Activated naive CD4-positive, alpha-beta T cell treated with anti-CD3 and anti-CD28 coated beads, Interleukin-2, amount 50 U/mL, for 24 hours (primary cell): ENCODE results near the gene ACBD3.

Source experiments
- H3K27ac Mint-ChIP-seq: one replicate; pipeline ENCODE4 v1.8.0; 2021; ENCODE audit warnings: mild to moderate bottlenecking, mixed read lengths
- H3K27me3 Mint-ChIP-seq: one replicate; pipeline ENCODE4 v1.8.0; 2021; ENCODE audit warnings: mixed read lengths
- H3K36me3 Mint-ChIP-seq: one replicate; pipeline ENCODE4 v1.8.0; 2021; ENCODE audit warnings: mixed read lengths
- H3K4me1 Mint-ChIP-seq: one replicate; pipeline ENCODE4 v1.8.0; 2021; ENCODE audit warnings: mixed read lengths
- H3K4me3 Mint-ChIP-seq: one replicate; pipeline ENCODE4 v1.8.0; 2021; ENCODE audit warnings: mild to moderate bottlenecking, mixed read lengths
- H3K9me3 Mint-ChIP-seq: one replicate; pipeline ENCODE4 v1.8.0; 2021; ENCODE audit warnings: mixed read lengths

ACBD3 gene

GRCh38 chr1:226132728-226133503 lies 53.6 kb downstream of the ACBD3 start:
- H3K27me3 Mint-ChIP-seq = no peaks in the 10 kb centered on the region
- no peaks in the 10 kb centered on the region for H3K9me3 Mint-ChIP-seq
- H3K4me1 Mint-ChIP-seq = no peaks in the 10 kb centered on the region
- H3K27ac Mint-ChIP-seq = peak overlapping the region; percentile 17
- H3K4me3 Mint-ChIP-seq = no peak overlapping the region
- no peaks in the 10 kb centered on the region for H3K36me3 Mint-ChIP-seq

DNA sequence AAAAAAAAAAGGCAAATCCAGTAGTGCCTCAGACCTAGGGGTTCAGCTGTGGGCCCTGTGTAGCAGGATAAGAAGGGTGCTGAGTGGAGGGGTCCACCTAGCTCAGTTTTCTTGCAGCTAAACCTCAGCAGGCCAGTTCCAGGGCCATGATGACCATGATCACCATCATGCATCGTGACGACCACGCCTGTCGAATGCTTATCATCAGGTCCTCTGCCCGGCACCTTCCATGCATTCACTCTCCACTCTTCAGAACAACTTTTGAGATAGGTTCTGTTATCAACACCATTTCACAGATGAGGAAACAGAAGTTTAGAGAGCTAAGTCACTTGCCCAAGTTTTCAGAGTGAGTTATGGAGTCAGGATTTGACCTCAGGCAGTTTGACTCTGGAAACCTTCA lies 54.9 kb downstream of the ACBD3 start:
- no peaks in the 10 kb centered on the region for H3K9me3 Mint-ChIP-seq
- H3K4me1 Mint-ChIP-seq = no peaks in the 10 kb centered on the region
- no peaks in the 10 kb centered on the region for H3K27me3 Mint-ChIP-seq
- no peak overlapping the region for H3K27ac Mint-ChIP-seq
- H3K36me3 Mint-ChIP-seq = no peaks in the 10 kb centered on the region
- no peak overlapping the region for H3K4me3 Mint-ChIP-seq

DNA sequence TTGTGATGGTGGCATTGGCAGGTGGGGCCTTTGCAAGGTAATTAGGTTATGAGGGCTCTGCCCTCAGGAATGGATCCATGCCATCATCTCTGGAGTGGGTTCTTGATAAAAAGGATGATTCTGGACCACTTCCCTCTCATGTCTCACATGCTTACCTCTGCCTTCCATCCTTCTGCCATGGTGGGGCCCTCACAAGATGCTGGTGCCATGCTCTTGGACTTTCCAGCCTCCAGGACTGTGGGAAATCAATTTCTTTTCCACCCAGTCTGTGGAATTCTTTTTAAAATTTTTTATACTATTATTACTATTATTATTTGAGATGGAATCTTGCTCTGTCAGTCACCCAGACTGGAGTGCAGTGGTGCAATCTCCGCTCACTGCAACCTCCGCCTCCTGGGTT lies 57.3 kb downstream of the ACBD3 start:
- H3K27me3 Mint-ChIP-seq = no peaks in the 10 kb centered on the region
- H3K4me3 Mint-ChIP-seq = no peak overlapping the region
- H3K27ac Mint-ChIP-seq = no peak overlapping the region
- peaks cover 7% of the 10 kb centered on the region for H3K4me1 Mint-ChIP-seq
- H3K9me3 Mint-ChIP-seq = no peaks in the 10 kb centered on the region
- H3K36me3 Mint-ChIP-seq = no peaks in the 10 kb centered on the region

GRCh38 chr1:226128487-226129075 lies 58.0 kb downstream of the ACBD3 start:
- H3K27me3 Mint-ChIP-seq = no peaks in the 10 kb centered on the region
- no peak overlapping the region for H3K27ac Mint-ChIP-seq

DNA sequence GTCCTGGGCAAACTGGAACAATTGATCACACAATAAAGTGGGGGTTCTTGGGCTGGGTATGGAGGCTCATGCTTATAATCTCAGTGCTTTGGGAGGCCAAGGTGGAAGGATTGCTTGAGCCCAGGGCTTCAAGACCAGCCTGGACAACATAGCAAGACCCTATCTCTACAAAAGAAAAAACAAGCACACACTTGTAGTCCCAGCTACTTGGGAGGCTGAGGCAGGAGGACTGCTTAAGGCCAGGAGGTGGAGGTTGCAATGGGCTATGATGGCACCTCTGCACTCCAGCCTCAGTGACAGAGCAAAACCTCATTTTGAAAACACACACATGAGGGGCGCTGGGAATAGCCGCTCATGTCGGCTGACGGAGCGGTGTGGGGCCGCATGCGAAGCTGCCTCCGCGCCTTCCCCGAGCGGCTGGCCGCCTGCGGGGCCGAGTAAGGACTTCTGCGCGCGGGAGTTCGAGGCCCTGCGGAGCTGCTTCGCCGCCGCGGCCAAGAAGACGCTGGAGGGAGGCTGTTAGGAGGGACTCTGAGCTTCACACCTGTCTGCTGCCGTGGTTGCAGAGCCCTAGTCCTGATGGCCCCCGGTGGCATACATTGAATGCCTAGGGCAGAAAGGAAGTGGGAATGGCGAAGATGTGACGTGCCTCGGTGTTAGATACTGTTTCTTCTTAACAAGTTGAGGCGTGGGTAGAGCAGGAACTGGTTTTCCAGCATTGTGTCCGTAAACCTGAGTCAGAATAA lies 59.5 kb downstream of the ACBD3 start:
- H3K27ac Mint-ChIP-seq = no peak overlapping the region
- H3K27me3 Mint-ChIP-seq = no peaks in the 10 kb centered on the region
- H3K4me3 Mint-ChIP-seq = no peak overlapping the region
- H3K36me3 Mint-ChIP-seq = no peaks in the 10 kb centered on the region
- H3K9me3 Mint-ChIP-seq = no peaks in the 10 kb centered on the region
- H3K4me1 Mint-ChIP-seq = peaks cover 22% of the 10 kb centered on the region

More at GRCh38 chr1:226128487-226129075, 58.0 kb downstream of the ACBD3 start:
- Mint-ChIP-seq H3K36me3 (no peaks in the 10 kb centered on the region), H3K9me3 (no peaks in the 10 kb centered on the region), H3K4me1 (peaks cover 13% of the 10 kb centered on the region), H3K4me3 (no peak overlapping the region)

GRCh38 chr1:226125831-226126230 lies 60.7 kb downstream of the ACBD3 start:
- Mint-ChIP-seq H3K9me3 (no peaks in the 10 kb centered on the region), H3K27me3 (no peaks in the 10 kb centered on the region), H3K4me1 (peaks cover 25% of the 10 kb centered on the region), H3K36me3 (no peaks in the 10 kb centered on the region), H3K4me3 (no peak overlapping the region), H3K27ac (no peak overlapping the region)

GRCh38 chr1:226125097-226125630 lies 61.4 kb downstream of the ACBD3 start:
- H3K9me3 Mint-ChIP-seq = no peaks in the 10 kb centered on the region
- no peak overlapping the region for H3K4me3 Mint-ChIP-seq
- no peak overlapping the region for H3K27ac Mint-ChIP-seq
- no peaks in the 10 kb centered on the region for H3K36me3 Mint-ChIP-seq
- H3K4me1 Mint-ChIP-seq = peaks cover 31% of the 10 kb centered on the region
- H3K27me3 Mint-ChIP-seq = no peaks in the 10 kb centered on the region

DNA sequence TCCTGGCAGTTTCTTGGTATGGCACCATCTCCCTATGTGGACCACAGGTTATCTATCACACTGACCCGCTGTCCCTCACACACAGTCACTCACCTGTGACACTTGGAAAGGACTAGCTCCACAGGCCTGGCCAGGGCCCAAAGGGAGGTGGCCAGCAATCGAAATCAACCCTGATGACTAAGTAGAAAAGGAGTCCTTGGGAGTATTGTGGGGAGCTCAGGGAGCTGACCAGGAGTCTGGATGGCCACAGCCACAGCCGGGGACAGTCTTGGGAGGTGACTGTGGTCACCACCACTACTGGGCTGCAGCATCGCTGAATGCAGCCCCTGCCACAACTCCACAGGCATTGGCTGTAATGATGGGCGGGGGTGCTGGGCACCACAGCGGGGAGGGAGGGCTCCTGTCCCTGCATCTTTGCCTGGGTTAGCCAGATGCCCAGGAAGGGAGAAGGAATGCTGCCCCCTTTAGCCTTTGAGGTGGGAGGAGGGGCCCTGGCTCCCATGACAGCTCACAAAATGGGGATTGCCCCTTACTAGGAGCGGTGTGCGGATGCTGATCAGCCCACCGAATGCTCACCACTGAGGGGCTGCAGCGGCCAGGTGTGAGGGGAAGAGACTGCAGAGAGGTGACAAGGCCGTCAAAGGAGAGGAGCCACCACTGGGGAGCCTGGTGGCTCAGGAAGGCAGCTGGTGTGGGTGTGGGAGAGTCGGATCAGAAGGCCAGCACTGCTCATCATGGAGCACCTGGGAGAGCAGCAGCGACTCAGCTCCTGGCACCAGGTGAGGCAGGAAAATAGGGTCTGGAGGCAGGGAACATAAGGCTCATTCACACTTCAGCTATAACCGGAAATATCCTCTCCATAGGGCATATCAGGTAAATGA lies 62.7 kb downstream of the ACBD3 start:
- peak overlapping the region; percentile 83 for H3K27ac Mint-ChIP-seq
- H3K36me3 Mint-ChIP-seq = no peaks in the 10 kb centered on the region
- H3K27me3 Mint-ChIP-seq = no peaks in the 10 kb centered on the region
- H3K4me3 Mint-ChIP-seq = peak overlapping the region; percentile 47
- no peaks in the 10 kb centered on the region for H3K9me3 Mint-ChIP-seq
- H3K4me1 Mint-ChIP-seq = peaks cover 33% of the 10 kb centered on the region

DNA sequence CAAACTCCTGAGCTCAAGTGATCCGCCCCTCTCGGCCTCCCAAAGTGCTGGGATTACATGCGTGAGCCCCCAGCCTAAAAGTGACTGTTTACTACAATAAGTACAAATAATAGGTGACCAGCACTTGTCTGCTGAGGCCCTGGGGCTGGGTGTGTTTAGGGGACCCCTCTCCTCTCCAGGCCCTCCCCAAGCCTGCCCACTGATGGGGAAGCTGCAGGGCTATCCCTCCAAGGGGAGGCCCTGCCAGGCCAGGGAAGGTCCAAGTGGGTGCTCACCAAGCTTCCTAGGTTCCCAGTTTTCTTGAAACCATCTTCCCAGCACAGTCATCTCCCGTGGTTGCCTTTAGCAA lies 63.4 kb downstream of the ACBD3 start:
- H3K4me1 Mint-ChIP-seq = peaks cover 33% of the 10 kb centered on the region
- no peaks in the 10 kb centered on the region for H3K27me3 Mint-ChIP-seq
- no peaks in the 10 kb centered on the region for H3K36me3 Mint-ChIP-seq
- no peaks in the 10 kb centered on the region for H3K9me3 Mint-ChIP-seq
- H3K4me3 Mint-ChIP-seq = peak overlapping the region; percentile 47
- H3K27ac Mint-ChIP-seq = peak overlapping the region; percentile 79

DNA sequence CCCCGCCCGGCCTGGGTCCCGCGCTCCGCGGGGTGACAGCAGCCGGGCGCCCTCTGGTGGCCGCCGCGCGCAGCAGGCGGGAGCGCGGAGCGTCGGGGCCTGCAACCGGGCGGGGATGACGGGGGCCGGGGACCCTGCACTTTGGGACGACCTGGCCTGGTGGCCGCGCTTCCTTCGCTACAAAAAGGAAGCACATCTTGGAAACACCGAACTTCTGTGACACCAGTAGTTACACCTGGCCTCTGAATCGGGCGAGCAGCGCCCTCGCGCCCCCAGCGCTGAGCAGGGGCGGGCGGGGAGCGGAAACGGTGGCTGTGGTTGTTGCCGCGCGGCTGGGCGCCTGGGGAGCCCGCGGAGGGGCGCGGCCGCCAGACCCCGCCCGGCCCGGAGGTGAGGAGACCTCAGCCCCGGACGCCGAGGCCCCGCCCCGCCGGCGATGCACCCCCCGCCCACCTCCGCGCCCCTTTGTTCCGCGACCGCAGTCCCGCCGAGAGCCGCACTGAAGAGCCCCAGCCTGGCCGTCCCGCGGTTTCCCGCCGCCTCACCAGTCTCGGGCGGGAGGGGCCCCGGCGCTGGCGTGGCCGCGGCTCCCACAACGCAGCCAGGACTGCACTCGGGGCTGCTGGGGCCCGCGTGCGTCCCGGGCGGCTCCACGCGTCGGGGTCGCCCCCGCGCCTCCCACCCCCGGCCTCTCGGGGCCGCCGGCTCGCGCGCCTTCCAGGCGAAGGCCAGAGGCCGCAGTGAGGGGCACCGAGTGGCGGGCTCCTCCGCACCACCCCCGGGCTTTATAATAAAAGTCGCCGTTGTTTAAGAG lies 64.7 kb downstream of the ACBD3 start:
- no peaks in the 10 kb centered on the region for H3K27me3 Mint-ChIP-seq
- no peaks in the 10 kb centered on the region for H3K9me3 Mint-ChIP-seq
- H3K36me3 Mint-ChIP-seq = no peaks in the 10 kb centered on the region
- no peak overlapping the region for H3K27ac Mint-ChIP-seq
- peaks cover 33% of the 10 kb centered on the region for H3K4me1 Mint-ChIP-seq
- H3K4me3 Mint-ChIP-seq = peak overlapping the region; percentile 90

- Mint-ChIP-seq H3K9me3 (no peaks in the 10 kb centered on the region), H3K27ac (peak overlapping the region; percentile 84), H3K27me3 (no peaks in the 10 kb centered on the region), H3K36me3 (no peaks in the 10 kb centered on the region), H3K4me3 (peak overlapping the region; percentile 84), H3K4me1 (peaks cover 33% of the 10 kb centered on the region)
Observed at GRCh38 chr1:226121049-226121586, 65.4 kb downstream of the ACBD3 start.

DNA sequence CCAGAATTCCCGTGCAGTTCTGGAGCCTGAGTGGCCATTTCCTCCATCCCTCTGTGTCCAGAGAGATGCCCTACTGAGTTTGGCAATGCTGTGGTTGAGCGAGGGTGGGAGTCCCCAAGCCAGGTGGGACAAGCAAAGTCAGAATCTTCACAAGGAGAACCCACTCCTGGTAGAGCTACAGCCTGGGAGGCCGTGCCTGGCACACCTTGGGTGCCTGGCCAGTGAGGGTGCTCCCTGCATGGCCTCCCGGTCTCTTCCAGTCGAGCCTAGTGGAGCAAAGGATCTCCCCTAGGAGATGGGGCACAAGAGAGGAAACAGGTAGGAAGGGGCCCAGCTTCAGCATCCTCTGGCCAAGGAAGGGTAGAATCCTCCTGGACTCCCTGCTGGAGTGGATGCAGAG lies 66.1 kb downstream of the ACBD3 start:
- Mint-ChIP-seq H3K4me1 (peaks cover 33% of the 10 kb centered on the region), H3K9me3 (no peaks in the 10 kb centered on the region), H3K36me3 (no peaks in the 10 kb centered on the region), H3K27ac (peak overlapping the region; percentile 17), H3K4me3 (peak overlapping the region; percentile 84), H3K27me3 (no peaks in the 10 kb centered on the region)

- no peak overlapping the region for H3K27ac Mint-ChIP-seq
- H3K4me3 Mint-ChIP-seq = no peak overlapping the region
- H3K9me3 Mint-ChIP-seq = no peaks in the 10 kb centered on the region
- peaks cover 25% of the 10 kb centered on the region for H3K4me1 Mint-ChIP-seq
- no peaks in the 10 kb centered on the region for H3K36me3 Mint-ChIP-seq
- H3K27me3 Mint-ChIP-seq = no peaks in the 10 kb centered on the region
Observed at GRCh38 chr1:226119169-226119568, 67.4 kb downstream of the ACBD3 start.

DNA sequence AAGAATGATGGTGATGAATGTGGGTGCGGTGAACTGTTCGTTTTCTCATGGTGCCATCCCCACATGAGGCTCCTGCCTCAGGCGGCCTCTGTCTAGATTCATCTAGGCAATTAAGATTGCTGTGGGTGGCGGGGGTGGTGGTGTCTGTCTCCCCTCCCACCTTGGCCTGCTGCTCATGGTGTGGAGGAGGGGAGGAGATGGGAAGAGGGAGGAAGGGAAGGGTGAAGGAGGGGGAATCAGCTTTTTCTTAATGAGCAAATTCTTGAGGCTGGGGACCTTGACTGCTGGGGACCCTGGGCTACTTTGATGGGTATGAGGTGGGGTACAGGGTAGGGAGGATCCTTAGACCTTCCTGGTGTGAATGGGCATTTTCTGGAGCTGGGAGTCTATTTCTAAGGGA lies 68.2 kb downstream of the ACBD3 start:
- Mint-ChIP-seq H3K27ac (no peak overlapping the region), H3K9me3 (no peaks in the 10 kb centered on the region), H3K27me3 (no peaks in the 10 kb centered on the region), H3K4me1 (peaks cover 17% of the 10 kb centered on the region), H3K36me3 (no peaks in the 10 kb centered on the region), H3K4me3 (no peak overlapping the region)
